Duodenal mucosa (tissue), 2 donors: ENCODE data around the gene IRF2BP1.

Experiments
- H3K27ac ChIP-seq: one replicate; pipeline ENCODE4 v1.7.0; 2013; ENCODE audit warnings: low read depth, low read length
- H3K27me3 ChIP-seq, 2 donors: one replicate each; pipeline ENCODE4 v1.7.0; 2013; ENCODE audit warnings: low read length in 2 of 2, control low read depth in 1 of 2; ENCODE audit not compliant: insufficient read depth in 2 of 2, control insufficient read depth in 1 of 2
- H3K36me3 ChIP-seq, 2 donors: one replicate each; pipeline ENCODE4 v1.7.0; 2013; ENCODE audit warnings: low read length in 2 of 2, control low read depth in 1 of 2; ENCODE audit not compliant: insufficient read depth in 2 of 2, control insufficient read depth in 1 of 2
- H3K4me1 ChIP-seq, 2 donors: one replicate each; pipeline ENCODE4 v1.7.0; 2013; ENCODE audit warnings: low read length in 2 of 2, control low read depth in 1 of 2; ENCODE audit not compliant: insufficient read depth in 2 of 2, control insufficient read depth in 1 of 2
- H3K4me3 ChIP-seq, 2 donors: one replicate each; pipeline ENCODE4 v1.7.0; 2013; ENCODE audit warnings: low read length in 2 of 2, low read depth in 1 of 2
- H3K9ac ChIP-seq, 2 donors: one replicate each; pipeline ENCODE4 v1.7.0; 2013; ENCODE audit warnings: low read length in 2 of 2, low read depth in 1 of 2
- H3K9me3 ChIP-seq, 2 donors: one replicate each; pipeline ENCODE4 v1.7.0; 2013; ENCODE audit warnings: low read length in 2 of 2, control low read depth in 1 of 2; ENCODE audit not compliant: control insufficient read depth in 1 of 2

The IRF2BP1 gene

GRCh38 chr19:45862564-45863334, 23.2 kb downstream of the IRF2BP1 start, which contains the start of gene SYMPK:
Gene SYMPK (minus strand): TSS chr19:45863147. CDS start chr19:45854495, 8,652 bp downstream.
- H3K4me1 ChIP-seq: peaks cover 5 to 25% of the 10 kb centered on the region in 2 donors
- H3K9me3 ChIP-seq: no peaks in the 10 kb centered on the region
- H3K4me3 ChIP-seq: peak within 1 kb of the TSS; percentile 99
- peak within 1 kb of the TSS; percentile 79 for H3K27ac ChIP-seq
- peaks cover 0 to 17% of the 10 kb centered on the region in 2 donors for H3K36me3 ChIP-seq
- no peaks in the 10 kb centered on the region for H3K27me3 ChIP-seq
- H3K9ac ChIP-seq: peak within 1 kb of the TSS; percentile 96 to 98

DNA sequence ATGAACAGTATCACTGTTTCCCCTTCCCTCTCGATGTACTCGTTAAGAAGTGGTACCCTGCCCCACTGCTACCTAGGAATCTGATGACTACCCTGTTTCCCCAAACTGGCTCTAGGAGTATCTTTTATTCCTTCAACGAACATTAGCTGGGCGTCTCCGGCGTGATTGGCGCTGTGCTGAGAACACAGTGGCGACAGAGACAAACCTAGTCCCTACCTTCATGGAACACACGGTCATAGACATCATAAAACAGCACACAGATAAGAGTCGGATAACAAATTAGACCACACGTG, 23.7 kb downstream of the IRF2BP1 start:
- H3K9me3 ChIP-seq: no peaks in the 10 kb centered on the region
- peak overlapping the region; percentile 96 to 98 for H3K9ac ChIP-seq
- no peaks in the 10 kb centered on the region for H3K27me3 ChIP-seq
- peak overlapping the region; percentile 99 for H3K4me3 ChIP-seq
- H3K27ac ChIP-seq: peak overlapping the region; percentile 79
- H3K36me3 ChIP-seq: peaks cover 0 to 18% of the 10 kb centered on the region in 2 donors
- H3K4me1 ChIP-seq: peaks cover 5 to 25% of the 10 kb centered on the region in 2 donors

GRCh38 chr19:45860359-45861259, 25.3 kb downstream of the IRF2BP1 start:
- Histone ChIP-seq H3K4me1 (peaks cover 5 to 25% of the 10 kb centered on the region in 2 donors), H3K4me3 (no peak overlapping the region), H3K27me3 (no peaks in the 10 kb centered on the region), H3K27ac (no peak overlapping the region), H3K9me3 (no peaks in the 10 kb centered on the region), H3K36me3 (peaks cover 0 to 18% of the 10 kb centered on the region in 2 donors), H3K9ac (no peak overlapping the region)

- H3K36me3 ChIP-seq: peaks cover 29 to 57% of the 10 kb centered on the region in 2 donors
- no peaks in the 10 kb centered on the region for H3K27me3 ChIP-seq
- no peak overlapping the region for H3K4me3 ChIP-seq
- no peaks in the 10 kb centered on the region for H3K9me3 ChIP-seq
- no peak overlapping the region for H3K9ac ChIP-seq
- no peak overlapping the region for H3K27ac ChIP-seq
- no peaks in the 10 kb centered on the region for H3K4me1 ChIP-seq
These were observed 31.7 kb downstream of the IRF2BP1 start for GRCh38 chr19:45854167-45854778.

GRCh38 chr19:45852983-45853382, 33.0 kb downstream of the IRF2BP1 start:
- no peaks in the 10 kb centered on the region for H3K4me1 ChIP-seq
- H3K36me3 ChIP-seq: peaks cover 41 to 62% of the 10 kb centered on the region in 2 donors
- no peak overlapping the region for H3K27ac ChIP-seq
- no peaks in the 10 kb centered on the region for H3K27me3 ChIP-seq
- H3K4me3 ChIP-seq: no peak overlapping the region
- H3K9ac ChIP-seq: no peak overlapping the region
- no peaks in the 10 kb centered on the region for H3K9me3 ChIP-seq

DNA sequence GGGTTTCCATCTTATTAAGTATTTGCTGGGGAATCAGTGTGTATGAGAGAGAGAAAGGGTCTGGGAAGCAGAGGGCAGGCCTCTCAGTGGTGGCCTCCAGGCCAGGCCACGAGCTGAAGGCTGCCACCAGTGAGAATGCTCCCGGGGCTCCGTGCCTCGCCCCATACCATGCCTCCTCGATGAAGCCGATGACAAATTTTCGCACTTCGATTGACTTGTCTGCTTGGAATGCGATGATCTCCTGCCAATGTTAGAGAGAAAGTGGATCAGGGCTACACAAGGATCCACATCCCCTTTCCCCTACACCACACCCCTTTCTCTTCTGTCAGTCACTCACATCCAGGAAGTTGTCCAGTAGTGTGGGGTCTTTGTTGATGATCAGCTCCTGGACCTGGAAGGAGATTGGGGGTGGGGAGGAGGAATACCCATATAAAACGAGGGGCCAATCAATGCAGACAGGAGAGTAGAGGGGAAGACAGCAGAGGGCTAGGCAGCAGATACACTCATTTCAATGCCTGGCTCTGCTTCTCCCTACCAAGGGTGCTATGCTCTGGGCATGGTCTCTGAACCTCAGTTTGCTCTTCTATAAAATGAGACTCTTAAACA, 33.7 kb downstream of the IRF2BP1 start:
- H3K27me3 ChIP-seq: no peaks in the 10 kb centered on the region
- H3K4me1 ChIP-seq: no peaks in the 10 kb centered on the region
- H3K9me3 ChIP-seq: no peaks in the 10 kb centered on the region
- no peak overlapping the region for H3K27ac ChIP-seq
- H3K36me3 ChIP-seq: peaks cover 48 to 66% of the 10 kb centered on the region in 2 donors
- H3K4me3 ChIP-seq: no peak overlapping the region
- H3K9ac ChIP-seq: no peak overlapping the region

GRCh38 chr19:45848922-45849321, 37.0 kb downstream of the IRF2BP1 start:
- Histone ChIP-seq H3K36me3 (peaks cover 47 to 85% of the 10 kb centered on the region in 2 donors), H3K9me3 (no peaks in the 10 kb centered on the region), H3K4me3 (no peak overlapping the region), H3K9ac (no peak overlapping the region), H3K4me1 (no peaks in the 10 kb centered on the region), H3K27me3 (no peaks in the 10 kb centered on the region), H3K27ac (no peak overlapping the region)

DNA sequence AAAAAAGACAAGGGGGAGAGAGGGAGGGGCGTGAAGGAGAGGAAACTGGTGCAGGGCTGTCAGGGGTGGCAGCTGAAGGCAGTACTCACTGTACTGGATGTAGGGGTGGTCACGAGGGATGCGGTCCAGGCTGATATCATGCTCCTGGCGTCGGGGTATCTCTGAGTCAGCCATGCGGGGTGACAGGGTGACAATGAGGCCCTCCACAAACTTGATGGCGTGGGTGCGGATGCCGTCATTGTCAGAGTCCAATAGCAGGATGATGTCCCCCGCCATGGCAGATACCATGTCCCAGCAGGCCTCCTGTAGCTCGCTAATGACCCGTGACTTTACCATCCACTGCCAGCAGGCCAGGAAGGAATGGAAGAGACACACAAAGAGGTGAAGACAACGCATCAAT, 38.3 kb downstream of the IRF2BP1 start:
- Histone ChIP-seq H3K9me3 (no peaks in the 10 kb centered on the region), H3K4me3 (no peak overlapping the region), H3K36me3 (peaks cover 53 to 85% of the 10 kb centered on the region in 2 donors), H3K4me1 (no peaks in the 10 kb centered on the region), H3K27ac (no peak overlapping the region), H3K9ac (no peak overlapping the region), H3K27me3 (no peaks in the 10 kb centered on the region)

- peaks cover 0 to 4% of the 10 kb centered on the region in 2 donors for H3K9me3 ChIP-seq
- H3K4me1 ChIP-seq: no peaks in the 10 kb centered on the region
- H3K36me3 ChIP-seq: peaks cover 34 to 75% of the 10 kb centered on the region in 2 donors
- H3K27ac ChIP-seq: no peak overlapping the region
- H3K4me3 ChIP-seq: no peak overlapping the region
- no peak overlapping the region for H3K9ac ChIP-seq
- no peaks in the 10 kb centered on the region for H3K27me3 ChIP-seq
These were observed 43.7 kb downstream of the IRF2BP1 start for GRCh38 chr19:45842198-45842597.
